Erythroblast (primary cell): ENCODE results near the gene RICTOR.

Experiments
- GATA1 ChIP-seq: IDR thresholded peaks from 2 replicates; pipeline ENCODE4 v1.6.1; 2011; ENCODE audit warnings: low read depth, mild to moderate bottlenecking, control low read depth, low read length, moderate library complexity
- POLR2A ChIP-seq: IDR thresholded peaks from 2 replicates; pipeline ENCODE4 v1.6.1; 2011; ENCODE audit warnings: mild to moderate bottlenecking, low read length

- TF ChIP-seq POLR2A (no peak), GATA1 (no peak)
Observed at GRCh38 chr5:39052141-39052540, 22.1 kb downstream of the RICTOR start.
